ENCODE measurements around the gene GATB. TPM values are rescaled to one million over a fixed set of nuclear protein-coding genes. Genes with fewer than 3 reads are reported as not detected.

GATB gene
- total and polyA plus RNA-seq, 2 donors (not counting 3 experiments of a cell fraction or from before 2014, with no cell fraction given): 14.4 to 17.7 TPM

- intact Hi-C loops (cut with micrococcal nuclease): loop anchor here (2.0 to 5.0 kb wide), 4 partner anchors 531 to 659 kb away; no protein-coding TSS in a partner anchor
- H3K4me1 ChIP-seq (ENCODE audit: control insufficient read depth, extremely low read depth, insufficient read depth, low read length): peaks cover 10% of the 10 kb centered on the region
- no peaks in the 10 kb centered on the region for H3K9me1 ChIP-seq (replicated peaks; ENCODE audit: control insufficient read depth, extremely low read depth, insufficient read depth, low read length)
- H3K4me3 ChIP-seq (replicated peaks in 1 of 3; ENCODE audit: insufficient read depth in 1 of 3, low read depth in 1 of 3, low read length in 3 of 3): peak overlapping the region; percentile 59 to 95 (median 78)
- H3K79me2 ChIP-seq (ENCODE audit: control insufficient read depth, insufficient read depth, low read length): no peaks in the 10 kb centered on the region
- FAIRE-seq (no peak), DNase-seq (ENCODE audit: low read depth, low spot score) (no peak)
- no peaks in the 10 kb centered on the region for H4K20me1 ChIP-seq (replicated peaks; ENCODE audit: control insufficient read depth, extremely low read depth, insufficient read depth, low read length)
- dilution Hi-C loops (cut with MboI; ENCODE audit: extremely low pct_ligation_motif_present, low sequenced_read_pairs): no loop called here
- ChIA-PET CTCF (no interaction called here), POLR2A (no interaction called here)
- H3K4me2 ChIP-seq (ENCODE audit: insufficient read depth, low read length): peak overlapping the region; percentile 91
- H3K9me3 ChIP-seq (replicated peaks; ENCODE audit: control insufficient read depth, insufficient read depth, low read length): no peaks in the 10 kb centered on the region
- BruUV-seq (replicated peaks): no TSS peak
- H2AFZ ChIP-seq (ENCODE audit: low read depth, low read length): peak overlapping the region; percentile 82
- no peak overlapping the region for H3K27ac ChIP-seq (ENCODE audit: insufficient read depth, low read depth, low read length)
- TF ChIP-seq JUN (IDR thresholded peaks at IDR 0.05; ENCODE audit: borderline replicate concordance, insufficient read depth, insufficient read length, low read depth): no peak
- no peak for TF ChIP-seq POLR2A (IDR thresholded peaks at IDR 0.05; ENCODE audit: low read depth, low read length)
- TF ChIP-seq GATA2 (IDR thresholded peaks at IDR 0.05; ENCODE audit: insufficient read depth, insufficient read length, low read depth, low read length): no peak
- no peak for TF ChIP-seq CTCF (IDR thresholded peaks at IDR 0.05; ENCODE audit: extremely low read depth in 1 of 2, insufficient read depth in 1 of 2, low read depth in 1 of 2, low read length in 2 of 2)
- no peak for TF ChIP-seq FOS (IDR thresholded peaks at IDR 0.05; ENCODE audit: borderline replicate concordance, insufficient read depth, low read length)
- no peak for TF ChIP-seq POLR2AphosphoS5 (IDR thresholded peaks at IDR 0.05; ENCODE audit: insufficient read depth, low read depth, low read length)
- no peak for TF ChIP-seq MYC (IDR thresholded peaks at IDR 0.05; ENCODE audit: low read depth, low read length)
- TF ChIP-seq EZH2 (IDR thresholded peaks at IDR 0.05; ENCODE audit: borderline replicate concordance, low read depth, low read length, severe bottlenecking): no peak
- no peak for TF ChIP-seq MAX (IDR thresholded peaks at IDR 0.05; ENCODE audit: insufficient read depth, insufficient read length)
- H3K36me3 ChIP-seq (ENCODE audit: control insufficient read depth in 2 of 2, extremely low read depth in 1 of 2, insufficient read depth in 2 of 2, low read length in 2 of 2): peaks cover 0 to 1% of the 10 kb centered on the region in 2 experiments
- H3K9ac ChIP-seq (replicated peaks; ENCODE audit: extremely low read depth, insufficient read depth, low read length): peak overlapping the region; percentile 81
- peaks cover 0 to 3% of the 10 kb centered on the region in 2 experiments for H3K27me3 ChIP-seq (ENCODE audit: control insufficient read depth in 2 of 2, insufficient read depth in 2 of 2, low read length in 2 of 2)
Observed at GRCh38 chr4:151760002-151760401, 805 bp downstream of the GATB start.
